Urinary bladder (tissue), 4 donors: ENCODE measurements around the gene MGST2. TPM values are rescaled to one million over a fixed set of nuclear protein-coding genes. Genes with fewer than 3 reads are reported as not detected.
"Not testable (repeated sequence)": the region's sequence is repeated elsewhere in the genome, so short reads cannot be mapped to it uniquely, and the experiment has no call there.

Source experiments
- DNase-seq: peaks from one replicate; pipeline ENCODE4 v3.0.0-alpha.2; 2015; ENCODE audit errors: extremely low spot score
- H3K27ac ChIP-seq: one replicate; pipeline ENCODE4 v1.5.1; 2013; ENCODE audit warnings: low read depth, mild to moderate bottlenecking, moderate library complexity
- H3K36me3 ChIP-seq: one replicate; pipeline ENCODE4 v1.6.1; 2013; ENCODE audit warnings: mild to moderate bottlenecking, moderate library complexity; ENCODE audit not compliant: insufficient read depth
- H3K4me1 ChIP-seq: one replicate; pipeline ENCODE4 v1.6.1; 2013; ENCODE audit warnings: mild to moderate bottlenecking, moderate library complexity; ENCODE audit not compliant: insufficient read depth
- H3K4me3 ChIP-seq: one replicate; pipeline ENCODE4 v1.5.1; 2013; ENCODE audit warnings: low read depth, low read length
- WGBS: extraction: QIAGEN DNeasy Blood & Tissue Kit; methylation state at CpG from one replicate; pipeline ENCODE4 v1.1.7; 2013; 5-methylcytosine and 5-hydroxymethylcytosine counted together
- polyA plus RNA-seq: library from polyadenylated mRNA; stranded (reverse); fragments of 200-250 nt; gene quantifications from one replicate; pipeline ENCODE4 v1.2.3, GENCODE V29; 2013
- total RNA-seq: library from RNA; depleted of rRNA; stranded (reverse); fragments of >200 nt; gene quantifications from one replicate; pipeline ENCODE4 v1.2.3, GENCODE V29; 2014
- donor health status: healthy with polysubstance abuse.
- donor health status: healthy.

MGST2 gene
- total and polyA plus RNA-seq, 2 donors, result 51.8 to 69.1 TPM

DNA sequence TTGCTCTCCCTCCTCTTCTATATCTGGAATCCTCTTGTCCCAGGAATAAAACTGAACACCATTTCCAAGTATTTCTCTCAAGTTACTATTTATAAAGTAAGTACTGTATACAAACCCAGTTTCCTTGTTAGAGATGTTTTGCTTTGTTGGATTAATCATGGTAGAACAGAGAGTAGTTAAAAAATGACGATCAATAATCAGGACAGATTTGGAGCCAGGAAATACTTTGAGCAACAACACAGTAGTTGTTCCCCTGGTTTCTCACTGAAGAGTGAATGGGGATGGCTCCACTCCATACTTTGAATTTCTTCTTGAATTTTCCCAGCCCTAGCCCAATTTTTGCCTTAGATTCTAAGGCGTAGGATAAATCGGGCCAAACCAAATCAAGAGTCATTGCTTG is 21.4 kb downstream of the MGST2 start:
- Histone ChIP-seq H3K36me3 (no peaks in the 10 kb centered on the region), H3K27ac (no peak overlapping the region), H3K4me1 (no peaks in the 10 kb centered on the region), H3K4me3 (no peak overlapping the region)
- WGBS, result 69% methylated on average over 3 of the region's 3 CpGs
- no peak for DNase-seq

DNA sequence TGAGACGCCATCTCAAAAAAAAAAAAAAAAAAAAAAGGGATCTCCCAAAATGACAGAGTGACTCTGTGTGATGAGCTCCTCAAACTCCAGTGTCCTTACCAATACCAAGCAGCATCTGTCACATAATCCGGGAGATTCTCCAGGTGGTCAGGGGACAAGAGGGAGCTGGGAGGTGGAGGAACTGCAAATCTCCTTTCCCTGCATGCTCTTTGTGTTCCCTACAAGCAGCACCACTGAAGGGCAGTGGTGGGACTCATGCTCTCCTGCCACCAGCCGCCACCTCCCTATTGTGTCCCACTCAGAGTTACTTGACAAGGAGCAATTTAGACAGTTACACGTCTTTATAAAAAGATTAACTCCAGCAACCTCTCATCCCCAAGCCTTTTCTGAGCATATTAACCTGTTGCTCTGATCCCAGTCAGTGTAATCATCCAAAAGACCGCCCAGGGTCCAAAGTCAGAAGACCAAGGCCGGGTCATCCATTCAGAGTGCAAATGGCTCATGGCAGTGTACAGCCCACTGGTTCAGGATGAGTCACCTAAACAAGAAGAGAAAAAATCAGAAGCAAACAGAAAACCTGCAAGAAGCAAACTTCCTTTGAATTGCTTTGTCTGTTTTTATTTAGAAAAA is 23.6 kb downstream of the MGST2 start:
- Histone ChIP-seq H3K36me3 (no peaks in the 10 kb centered on the region), H3K27ac (no peak overlapping the region), H3K4me1 (no peaks in the 10 kb centered on the region), H3K4me3 (no peak overlapping the region)
- DNase-seq, result no peak
- WGBS, result 95% methylated on average over 6 of the region's 6 CpGs

GRCh38 chr4:139690419-139690818 is 24.8 kb downstream of the MGST2 start:
- no peaks in the 10 kb centered on the region for H3K36me3 ChIP-seq
- no peak overlapping the region for H3K4me3 ChIP-seq
- no peak overlapping the region for H3K27ac ChIP-seq
- H3K4me1 ChIP-seq, result no peaks in the 10 kb centered on the region
- DNase-seq, result no peak

DNA sequence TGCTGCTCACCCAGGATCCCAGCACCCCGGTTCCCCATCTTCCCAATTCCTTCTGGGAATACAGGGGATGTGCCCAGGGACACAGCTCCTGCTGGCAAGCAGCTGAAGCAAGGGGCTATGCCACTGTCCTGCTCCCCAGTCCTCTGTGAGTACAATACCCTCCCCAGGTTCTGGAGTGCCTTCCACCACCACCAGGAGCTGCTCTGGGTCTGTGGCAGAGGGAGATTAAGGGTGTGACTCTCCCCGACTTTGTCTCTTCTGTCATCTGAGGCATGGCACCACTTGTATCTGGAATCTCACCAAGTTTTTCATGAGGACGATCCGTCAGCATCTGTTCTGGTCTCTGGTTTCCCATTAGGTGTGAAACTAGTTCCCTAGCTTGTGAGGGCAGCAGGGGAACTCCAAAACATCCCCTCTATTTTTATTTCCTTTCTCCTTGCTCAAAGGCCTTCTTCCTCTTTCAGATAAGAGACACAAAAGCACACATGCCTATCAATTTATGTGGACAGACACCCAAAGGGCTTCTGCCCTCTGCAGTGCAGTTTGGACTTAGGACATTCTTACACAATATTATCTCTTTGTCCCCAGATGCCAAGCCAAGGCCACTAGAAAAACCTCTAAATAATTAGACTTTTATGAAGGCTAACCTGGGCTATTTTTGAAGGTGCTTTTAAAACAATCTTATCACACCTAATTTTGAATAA is 26.8 kb downstream of the MGST2 start:
- DNase-seq, result no peak
- no peaks in the 10 kb centered on the region for H3K36me3 ChIP-seq
- H3K4me1 ChIP-seq, result no peaks in the 10 kb centered on the region
- no peak overlapping the region for H3K4me3 ChIP-seq
- no peak overlapping the region for H3K27ac ChIP-seq
- WGBS, result 62% methylated on average over 4 of the region's 4 CpGs

DNA sequence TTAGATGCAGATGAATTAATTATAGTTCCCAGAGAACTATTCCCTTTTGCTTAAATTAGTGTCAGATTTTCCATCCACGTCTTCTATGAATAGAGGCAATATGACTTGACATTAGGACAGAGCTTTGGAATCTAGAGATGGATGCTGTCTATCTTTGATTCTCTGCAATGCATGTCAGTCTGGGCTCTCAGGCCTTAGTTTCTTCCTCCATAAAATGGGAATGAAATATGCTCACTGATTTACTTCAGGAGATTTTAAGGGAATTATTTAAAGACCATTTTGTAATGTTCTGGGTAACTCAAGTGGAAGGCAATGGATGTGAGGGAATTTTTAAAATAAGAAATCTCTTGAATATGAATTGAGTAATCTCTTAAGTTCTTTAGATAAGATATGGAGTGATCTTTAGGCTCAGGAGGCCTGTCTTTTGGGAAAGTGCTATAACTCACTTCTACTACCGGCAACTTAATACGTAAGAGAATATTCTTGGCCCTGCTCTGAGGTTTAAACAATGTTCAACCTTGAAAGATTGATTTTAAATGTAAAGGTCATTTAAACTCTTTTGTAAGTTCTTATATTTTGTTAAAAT is 29.0 kb downstream of the MGST2 start:
- no peak for DNase-seq
- no peak overlapping the region for H3K4me3 ChIP-seq

DNA sequence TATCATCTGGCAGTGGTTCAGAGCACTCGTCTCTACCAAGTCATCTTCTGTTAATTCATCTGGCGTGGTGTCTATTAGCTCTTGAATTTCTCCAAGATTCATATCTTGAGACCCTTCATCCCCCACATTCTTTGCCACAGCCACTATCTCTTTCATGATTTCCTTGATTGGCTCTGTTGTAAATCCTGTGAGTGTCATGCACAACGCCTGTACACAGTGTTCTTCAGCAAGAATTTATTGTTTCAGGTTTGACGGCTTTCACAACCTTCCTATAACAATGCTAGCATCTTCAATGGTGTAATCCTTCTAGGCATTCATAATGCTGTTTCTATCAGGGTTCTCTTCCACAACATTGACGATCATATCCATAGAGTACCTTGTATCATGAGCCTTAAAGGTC is 30.9 kb downstream of the MGST2 start:
- 89% methylated on average over 5 of the region's 5 CpGs for WGBS
- Histone ChIP-seq H3K4me1 (no peaks in the 10 kb centered on the region), H3K4me3 (no peak overlapping the region), H3K27ac (no peak overlapping the region), H3K36me3 (peaks cover 3% of the 10 kb centered on the region)
- DNase-seq, result no peak

More for the DNA sequence above, 29.0 kb downstream of the MGST2 start:
- Histone ChIP-seq H3K4me1 (no peaks in the 10 kb centered on the region), H3K36me3 (no peaks in the 10 kb centered on the region), H3K27ac (no peak overlapping the region)
- WGBS, result 84% methylated on average over 3 of the region's 3 CpGs

DNA sequence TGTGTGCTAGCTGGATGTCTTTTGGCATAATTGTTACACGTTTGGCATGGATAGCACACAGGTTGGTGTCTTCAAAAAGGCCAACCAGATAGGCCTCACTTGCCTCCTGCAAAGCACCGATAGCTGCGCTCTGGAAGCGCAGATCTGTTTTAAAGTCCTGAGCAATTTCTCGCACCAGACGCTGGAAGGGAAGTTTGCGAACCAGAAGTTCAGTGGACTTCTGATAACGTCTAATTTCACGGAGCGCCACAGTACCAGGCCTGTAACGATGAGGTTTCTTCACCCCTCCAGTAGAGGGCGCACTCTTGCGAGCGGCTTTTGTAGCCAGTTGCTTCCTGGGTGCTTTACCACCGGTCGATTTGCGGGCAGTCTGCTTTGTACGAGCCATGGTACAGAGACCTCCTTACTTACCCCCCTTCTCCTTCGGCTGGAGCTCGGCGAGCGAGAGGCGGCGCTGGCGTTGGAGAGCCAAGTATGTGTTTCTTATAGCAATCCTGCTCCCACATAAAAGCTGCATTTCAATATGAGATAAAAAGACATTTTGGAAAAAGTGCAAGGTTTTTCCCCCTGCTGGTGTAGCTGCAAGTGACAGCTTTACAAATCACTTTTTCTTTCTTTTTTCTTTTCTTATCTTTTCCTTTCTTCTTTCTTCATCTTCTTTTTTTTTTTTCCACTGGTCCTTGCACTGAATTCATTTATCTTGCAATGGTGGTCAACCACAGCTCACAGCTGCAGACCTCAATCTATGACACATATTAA is 32.7 kb downstream of the MGST2 start:
- H3K27ac ChIP-seq, H3K36me3 ChIP-seq, H3K4me1 ChIP-seq, H3K4me3 ChIP-seq, DNase-seq: not testable (repeated sequence)
- WGBS, result 96% methylated on average over 17 of the region's 25 CpGs

DNA sequence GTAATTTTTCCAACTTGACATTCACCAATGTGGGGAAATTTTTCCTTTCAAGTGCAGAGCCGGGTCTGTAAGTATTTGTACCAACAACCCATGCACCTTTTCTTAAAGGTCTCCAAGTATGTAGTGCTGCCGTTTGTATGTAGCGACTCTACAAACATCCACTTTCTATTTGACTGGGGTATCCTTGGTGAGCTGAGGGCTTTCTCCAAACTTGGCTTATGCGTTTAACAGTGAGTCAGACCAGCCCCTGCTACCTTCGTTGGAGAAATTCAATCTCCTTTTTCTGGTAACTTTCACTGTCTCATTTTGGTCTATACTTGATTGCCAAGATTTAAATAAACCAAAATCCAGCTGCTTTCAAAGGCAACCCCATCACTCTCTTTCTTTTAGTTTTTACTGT is 34.9 kb downstream of the MGST2 start:
- no peaks in the 10 kb centered on the region for H3K4me1 ChIP-seq
- 67% methylated on average over 5 of the region's 5 CpGs for WGBS
- peaks cover 3% of the 10 kb centered on the region for H3K36me3 ChIP-seq
- H3K4me3 ChIP-seq, result no peak overlapping the region
- DNase-seq, result no peak
- no peak overlapping the region for H3K27ac ChIP-seq

DNA sequence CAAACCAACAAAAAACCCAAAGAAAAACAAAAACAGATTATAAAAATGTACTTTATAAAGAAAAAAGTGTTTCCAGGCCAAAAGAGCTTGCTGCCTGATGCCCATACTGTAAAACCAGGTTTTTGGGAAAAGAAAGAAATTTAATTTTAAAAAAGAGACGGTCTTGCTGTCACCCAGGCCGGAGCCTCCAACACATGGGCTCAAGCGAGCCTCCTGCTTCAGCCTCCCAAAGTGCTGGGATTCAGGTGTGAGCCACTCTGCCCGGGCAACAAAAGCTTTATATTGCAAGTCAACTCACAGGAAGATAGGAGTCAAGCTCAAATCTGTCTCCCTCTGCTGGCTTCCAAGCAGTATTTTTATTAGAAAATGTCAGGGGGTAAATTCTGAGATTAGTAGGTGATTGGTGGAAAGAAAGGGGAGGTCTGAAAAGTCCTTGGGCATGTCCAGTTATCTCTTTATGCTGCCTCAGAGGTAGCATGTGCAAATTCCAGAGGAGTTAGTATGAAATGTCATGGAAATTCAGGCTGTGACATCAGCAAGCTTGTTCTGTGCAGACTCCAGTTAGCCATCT is 39.4 kb downstream of the MGST2 start:
- 98% methylated on average over 4 of the region's 4 CpGs for WGBS
- Histone ChIP-seq H3K36me3 (peaks cover 3% of the 10 kb centered on the region), H3K4me1 (no peaks in the 10 kb centered on the region), H3K4me3 (no peak overlapping the region), H3K27ac (no peak overlapping the region)
- DNase-seq, result no peak

- 86% methylated on average over 1 of the region's 1 CpG for WGBS
- Histone ChIP-seq H3K4me1 (no peaks in the 10 kb centered on the region), H3K27ac (no peak overlapping the region), H3K36me3 (no peaks in the 10 kb centered on the region), H3K4me3 (no peak overlapping the region)
- no peak for DNase-seq
Measured at GRCh38 chr4:139709660-139710059, 44.0 kb downstream of the MGST2 start.

DNA sequence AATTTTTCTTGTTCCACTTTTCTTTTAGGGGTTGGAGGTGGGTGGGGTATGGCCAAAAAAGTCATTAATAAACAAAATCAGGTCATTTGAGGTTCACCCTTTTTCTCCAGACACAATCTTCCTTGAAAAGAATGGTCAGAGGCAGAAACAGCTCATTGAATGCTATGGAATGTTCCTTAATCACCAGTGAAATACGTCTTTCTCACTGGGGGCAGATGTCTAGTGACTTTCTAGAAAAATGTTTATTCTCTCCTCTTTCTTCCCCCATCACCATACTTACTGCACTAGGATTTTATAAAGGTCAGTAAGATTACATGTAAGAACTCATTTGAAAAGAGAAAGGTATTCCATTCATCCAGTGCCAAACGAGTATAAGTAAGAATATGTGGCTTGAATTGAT is 44.5 kb downstream of the MGST2 start:
- no peak overlapping the region for H3K27ac ChIP-seq
- H3K36me3 ChIP-seq, result no peaks in the 10 kb centered on the region
- no peak overlapping the region for H3K4me3 ChIP-seq
- H3K4me1 ChIP-seq, result no peaks in the 10 kb centered on the region
- WGBS, result 60% methylated on average over 2 of the region's 2 CpGs
- no peak for DNase-seq

DNA sequence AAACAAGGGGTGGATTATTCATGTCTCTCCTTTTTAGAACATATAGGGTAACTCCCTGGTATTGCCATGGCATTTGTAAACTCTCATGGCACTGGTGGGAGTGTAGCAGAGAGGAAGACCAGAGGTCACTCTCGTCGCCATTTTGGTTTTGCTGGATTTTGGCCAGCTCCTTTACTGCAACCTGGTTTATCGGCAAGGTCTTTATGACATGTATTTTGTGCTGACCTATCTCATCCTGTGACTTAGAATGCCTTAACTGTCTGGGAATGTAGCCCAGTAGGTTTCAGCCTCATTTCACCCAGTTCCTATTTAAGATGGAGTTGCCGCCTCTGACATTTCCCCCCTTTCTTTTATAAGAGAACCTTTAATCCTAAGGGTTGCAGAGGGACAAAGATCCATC is 45.8 kb downstream of the MGST2 start:
- no peak for DNase-seq
- no peaks in the 10 kb centered on the region for H3K4me1 ChIP-seq
- WGBS, result 70% methylated on average over 4 of the region's 4 CpGs
- H3K27ac ChIP-seq, result no peak overlapping the region
- H3K36me3 ChIP-seq, result no peaks in the 10 kb centered on the region
- H3K4me3 ChIP-seq, result no peak overlapping the region

DNA sequence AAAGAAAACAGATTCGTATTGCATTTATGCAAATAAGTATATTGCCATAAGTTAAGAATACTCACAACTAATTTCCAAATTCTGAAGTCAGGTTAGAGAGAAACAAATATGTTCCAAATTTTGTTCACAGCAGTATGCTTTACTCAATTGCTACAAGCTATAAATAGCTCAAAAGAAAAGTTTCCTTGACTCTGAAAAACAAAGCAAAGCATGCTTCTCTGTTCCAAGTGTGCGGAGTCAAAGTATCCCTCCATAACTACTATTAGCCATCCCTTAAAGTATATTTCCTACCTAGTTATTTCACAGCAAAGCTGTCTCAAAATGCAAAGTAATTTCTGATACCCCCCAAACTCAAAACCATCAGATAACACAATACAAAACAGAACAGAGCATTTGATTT is 47.3 kb downstream of the MGST2 start:
- Histone ChIP-seq H3K27ac (no peak overlapping the region), H3K4me3 (no peak overlapping the region), H3K4me1 (no peaks in the 10 kb centered on the region), H3K36me3 (no peaks in the 10 kb centered on the region)
- WGBS, result 73% methylated on average over 2 of the region's 2 CpGs
- no peak for DNase-seq
